HG02970 (cell line): ENCODE measurements around the gene A2ML1.
"Not testable (repeated sequence)": the region's sequence is repeated elsewhere in the genome, so short reads cannot be mapped to it uniquely, and the experiment has no call there.

Source experiments
- ATAC-seq: cut with Tn5 transposase; IDR thresholded peaks from one replicate; pipeline ENCODE4 v1.9.1; 2021; ENCODE audit warnings: mild to moderate bottlenecking, moderate library complexity, moderate number of reproducible peaks; ENCODE audit not compliant: unreplicated experiment, low FRiP score

A2ML1 gene

GRCh38 chr12:8847435-8847834 is 25.0 kb downstream of the A2ML1 start:
- no peak for ATAC-seq

GRCh38 chr12:8849876-8850275 is 27.5 kb downstream of the A2ML1 start:
- no peak for ATAC-seq

GRCh38 chr12:8852119-8852518 is 29.7 kb downstream of the A2ML1 start:
- no peak for ATAC-seq

GRCh38 chr12:8855891-8856290 is 33.5 kb downstream of the A2ML1 start:
- ATAC-seq: no peak

- not testable (repeated sequence) for ATAC-seq
Observed at GRCh38 chr12:8859448-8859847, 37.0 kb downstream of the A2ML1 start.

- no peak for ATAC-seq
Observed at GRCh38 chr12:8860165-8860961, 37.9 kb downstream of the A2ML1 start.

- ATAC-seq: no peak
Observed at GRCh38 chr12:8866429-8866828, 44.0 kb downstream of the A2ML1 start.

GRCh38 chr12:8867009-8867408 is 44.6 kb downstream of the A2ML1 start:
- ATAC-seq: no peak

GRCh38 chr12:8867786-8868185 is 45.4 kb downstream of the A2ML1 start:
- no peak for ATAC-seq

GRCh38 chr12:8870586-8870985 is 48.2 kb downstream of the A2ML1 start:
- ATAC-seq: no peak

GRCh38 chr12:8871068-8871467 is 48.6 kb downstream of the A2ML1 start:
- no peak for ATAC-seq

GRCh38 chr12:8876887-8877286 is 54.5 kb downstream of the A2ML1 start:
- ATAC-seq: no peak

- ATAC-seq: no peak
Observed at GRCh38 chr12:8886502-8887284, 64.3 kb downstream of the A2ML1 start.

GRCh38 chr12:8887285-8887715 is 64.9 kb downstream of the A2ML1 start:
- no peak for ATAC-seq

- ATAC-seq: no peak
Observed at GRCh38 chr12:8890313-8891085, 68.1 kb downstream of the A2ML1 start.

- no peak for ATAC-seq
Observed at GRCh38 chr12:8891976-8892375, 69.6 kb downstream of the A2ML1 start.

- no peak for ATAC-seq
Observed at GRCh38 chr12:8894378-8894777, 72.0 kb downstream of the A2ML1 start.

- no peak for ATAC-seq
Observed at GRCh38 chr12:8894986-8895385, 72.6 kb downstream of the A2ML1 start.

GRCh38 chr12:8897081-8897480 is 74.7 kb downstream of the A2ML1 start:
- no peak for ATAC-seq

GRCh38 chr12:8899830-8900229 is 77.4 kb downstream of the A2ML1 start:
- ATAC-seq: no peak

GRCh38 chr12:8902703-8903102 is 80.3 kb downstream of the A2ML1 start:
- not testable (repeated sequence) for ATAC-seq
